ENCODE measurements around the gene MLC1.
"Not testable (repeated sequence)": the region's sequence is repeated elsewhere in the genome, so short reads cannot be mapped to it uniquely, and the experiment has no call there.

The MLC1 gene

GRCh38 chr22:50102946-50103345 is 17.7 kb upstream of the MLC1 start:
- no peak for DNase-seq (ENCODE audit: low spot score)

GRCh38 chr22:50101870-50102565 is 16.8 kb upstream of the MLC1 start:
- DNase-seq (ENCODE audit: low spot score): no peak

- DNase-seq (ENCODE audit: low spot score): no peak
Measured at GRCh38 chr22:50098052-50098451, 12.8 kb upstream of the MLC1 start.

GRCh38 chr22:50092342-50092741 is 7.1 kb upstream of the MLC1 start:
- no peak for DNase-seq (ENCODE audit: low spot score)

GRCh38 chr22:50091092-50091768 is 6.0 kb upstream of the MLC1 start:
- DNase-seq (ENCODE audit: low spot score): no peak

GRCh38 chr22:50090412-50090714 is 5.1 kb upstream of the MLC1 start:
- no peak for DNase-seq (ENCODE audit: low spot score)

GRCh38 chr22:50089682-50090411 is 4.6 kb upstream of the MLC1 start, which contains the start of gene MOV10L1:
Gene MOV10L1, plus strand, starts transcription at chr22:50090006. Its CDS starts 83 bp downstream, at chr22:50090089.
- peak; percentile 47 for DNase-seq (ENCODE audit: low spot score)

- DNase-seq (ENCODE audit: low spot score): no peak
Measured at GRCh38 chr22:50089231-50089630, 4.0 kb upstream of the MLC1 start.

- DNase-seq (ENCODE audit: low spot score): no peak
Measured at GRCh38 chr22:50088096-50088495, 2.9 kb upstream of the MLC1 start.

GRCh38 chr22:50087646-50088045 is 2.4 kb upstream of the MLC1 start:
- no peak for DNase-seq (ENCODE audit: low spot score)

GRCh38 chr22:50086975-50087374 is 1.7 kb upstream of the MLC1 start:
- not testable (repeated sequence) for DNase-seq (ENCODE audit: low spot score)

- peak; percentile 75 for DNase-seq (ENCODE audit: low spot score)
Measured at GRCh38 chr22:50086526-50086925, 1.3 kb upstream of the MLC1 start.

- DNase-seq (ENCODE audit: low spot score): no peak
Measured at GRCh38 chr22:50084614-50085021, 608 bp downstream of the MLC1 start.

GRCh38 chr22:50084080-50084477 is 1.1 kb downstream of the MLC1 start:
- DNase-seq (ENCODE audit: low spot score): no peak

GRCh38 chr22:50083462-50084079 is 1.7 kb downstream of the MLC1 start:
- no peak for DNase-seq (ENCODE audit: low spot score)

GRCh38 chr22:50082961-50083461 is 2.2 kb downstream of the MLC1 start:
- DNase-seq (ENCODE audit: low spot score): no peak

GRCh38 chr22:50082197-50082715 is 3.0 kb downstream of the MLC1 start:
- no peak for DNase-seq (ENCODE audit: low spot score)

GRCh38 chr22:50081426-50082196 is 3.6 kb downstream of the MLC1 start:
- no peak for DNase-seq (ENCODE audit: low spot score)

GRCh38 chr22:50080077-50080465 is 5.2 kb downstream of the MLC1 start:
- DNase-seq (ENCODE audit: low spot score): no peak

GRCh38 chr22:50078761-50079160 is 6.5 kb downstream of the MLC1 start:
- DNase-seq (ENCODE audit: low spot score): no peak

- no peak for DNase-seq (ENCODE audit: low spot score)
Measured at GRCh38 chr22:50078246-50078645, 7.0 kb downstream of the MLC1 start.

Measured in hepatic stellate cell (primary cell).